ENCODE measurements around the gene GGCX. TPM values are rescaled to one million over a fixed set of nuclear protein-coding genes. Genes with fewer than 3 reads are reported as not detected.
A peak's percentile ranks its signal among the peaks of the same experiment; 100 is the strongest.

GGCX gene
- total RNA-seq, 1 donor from 2014 or later: 43.4 TPM

- Mint-ChIP-seq H3K27ac (ENCODE audit: unreplicated experiment) (no peak overlapping the region), H3K4me1 (no peaks in the 10 kb centered on the region), H3K4me3 (no peak overlapping the region), H3K9me3 (no peaks in the 10 kb centered on the region), H3K27me3 (ENCODE audit: low read depth) (no peaks in the 10 kb centered on the region), H3K36me3 (ENCODE audit: low read depth) (no peaks in the 10 kb centered on the region)
- DNase-seq (ENCODE audit: low read depth, low spot score): no peak
- TF ChIP-seq CTCF (conservative IDR thresholded peaks at IDR 0.05): no peak
Measured at GRCh38 chr2:85514323-85514722, 47.0 kb downstream of the GGCX start.

- H3K4me1 Mint-ChIP-seq: no peaks in the 10 kb centered on the region
- no peak for DNase-seq (ENCODE audit: low read depth, low spot score)
- no peak overlapping the region for H3K27ac Mint-ChIP-seq (ENCODE audit: unreplicated experiment)
- TF ChIP-seq CTCF (conservative IDR thresholded peaks at IDR 0.05): no peak
- no peaks in the 10 kb centered on the region for H3K36me3 Mint-ChIP-seq (ENCODE audit: low read depth)
- no peaks in the 10 kb centered on the region for H3K27me3 Mint-ChIP-seq (ENCODE audit: low read depth)
- no peak overlapping the region for H3K4me3 Mint-ChIP-seq
- no peaks in the 10 kb centered on the region for H3K9me3 Mint-ChIP-seq
Measured at GRCh38 chr2:85511008-85511811, 50.1 kb downstream of the GGCX start.

- no peak for TF ChIP-seq CTCF (conservative IDR thresholded peaks at IDR 0.05)
- Mint-ChIP-seq H3K36me3 (ENCODE audit: low read depth) (no peaks in the 10 kb centered on the region), H3K4me3 (no peak overlapping the region), H3K4me1 (no peaks in the 10 kb centered on the region), H3K27ac (ENCODE audit: unreplicated experiment) (no peak overlapping the region), H3K27me3 (ENCODE audit: low read depth) (no peaks in the 10 kb centered on the region), H3K9me3 (no peaks in the 10 kb centered on the region)
- DNase-seq (ENCODE audit: low read depth, low spot score): no peak
Measured at GRCh38 chr2:85506768-85507181, 54.5 kb downstream of the GGCX start.

- Mint-ChIP-seq H3K4me1 (no peaks in the 10 kb centered on the region), H3K27me3 (ENCODE audit: low read depth) (no peaks in the 10 kb centered on the region), H3K4me3 (no peak overlapping the region), H3K9me3 (no peaks in the 10 kb centered on the region), H3K36me3 (ENCODE audit: low read depth) (no peaks in the 10 kb centered on the region), H3K27ac (ENCODE audit: unreplicated experiment) (peak overlapping the region; percentile 46)
- TF ChIP-seq CTCF (conservative IDR thresholded peaks at IDR 0.05): no peak
- DNase-seq (ENCODE audit: low read depth, low spot score): no peak
Measured at GRCh38 chr2:85505551-85506238, 55.6 kb downstream of the GGCX start.

GRCh38 chr2:85504778-85505261 lies 56.5 kb downstream of the GGCX start:
- Mint-ChIP-seq H3K36me3 (ENCODE audit: low read depth) (no peaks in the 10 kb centered on the region), H3K4me3 (no peak overlapping the region), H3K27ac (ENCODE audit: unreplicated experiment) (no peak overlapping the region), H3K27me3 (ENCODE audit: low read depth) (no peaks in the 10 kb centered on the region), H3K4me1 (no peaks in the 10 kb centered on the region), H3K9me3 (no peaks in the 10 kb centered on the region)
- TF ChIP-seq CTCF (conservative IDR thresholded peaks at IDR 0.05): no peak
- DNase-seq (ENCODE audit: low read depth, low spot score): no peak

Data from neural crest cell (in vitro differentiated cells).